ENCODE measurements around the gene RIPK3.
A peak's percentile ranks its signal among the peaks of the same experiment; 100 is the strongest.
"Not testable (repeated sequence)": the region's sequence is repeated elsewhere in the genome, so short reads cannot be mapped to it uniquely, and the experiment has no call there.

RIPK3 gene

DNA sequence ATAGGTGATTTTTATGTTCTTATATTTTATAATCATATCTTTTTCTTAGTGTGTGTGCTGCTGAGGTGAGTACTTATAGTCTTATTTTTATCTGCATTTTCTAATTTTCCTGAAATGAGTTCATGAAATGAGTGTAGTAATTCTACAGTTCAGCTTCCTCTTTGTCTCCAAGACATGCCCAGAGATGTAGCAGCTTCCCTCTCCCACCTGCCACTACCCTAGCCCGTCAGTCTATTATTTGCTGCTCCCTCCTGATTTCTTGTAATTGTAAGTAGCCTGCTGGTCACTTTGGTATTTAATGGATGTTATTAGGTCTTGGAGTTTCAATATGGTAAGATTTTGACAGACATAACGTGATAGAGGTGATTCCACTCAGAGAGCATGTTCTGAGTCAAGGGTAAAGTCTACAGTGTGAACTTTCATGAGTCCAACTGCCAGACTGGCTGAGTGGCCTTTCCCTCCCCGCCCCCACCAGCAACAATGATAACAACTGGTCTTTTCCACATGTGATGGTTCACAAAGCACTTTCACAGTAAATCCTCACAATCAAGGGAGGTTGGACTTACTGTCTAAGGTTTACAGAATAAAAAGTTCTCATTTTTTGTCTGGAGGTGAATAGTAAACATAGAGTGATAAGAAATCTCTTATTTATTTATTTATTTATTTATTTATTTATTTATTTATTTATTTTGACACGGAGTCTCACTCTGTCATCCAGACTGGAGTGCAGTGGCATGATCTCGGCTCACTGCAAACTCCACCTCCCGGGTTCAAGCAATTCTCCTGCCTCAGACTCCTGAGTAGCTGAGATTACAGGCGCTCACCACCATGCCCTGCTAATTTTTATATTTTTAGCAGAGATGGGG is 4.2 kb upstream of the RIPK3 start:
- no peak for DNase-seq

DNA sequence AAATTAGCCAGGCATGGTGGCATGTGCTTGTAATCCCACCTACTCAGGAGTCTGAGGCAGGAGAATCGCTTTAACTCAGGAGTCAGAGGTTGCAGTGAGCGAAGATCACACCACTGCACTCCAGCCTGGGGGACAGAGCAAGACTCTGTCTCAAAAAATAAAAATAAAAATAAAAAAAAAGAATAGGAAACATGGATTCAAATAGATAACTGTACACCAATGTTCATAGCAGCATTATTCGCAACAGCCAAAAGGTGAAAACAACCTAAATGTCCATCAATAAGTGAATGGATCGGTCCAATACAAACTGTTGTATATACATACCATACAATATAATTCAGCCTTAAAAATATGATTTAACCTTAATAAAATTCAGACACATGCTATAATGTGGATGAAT is 3.1 kb upstream of the RIPK3 start:
- no peak for DNase-seq

GRCh38 chr14:24340606-24341005 is 815 bp upstream of the RIPK3 start:
- no peak for DNase-seq

- no peak for DNase-seq
Measured at GRCh38 chr14:24338843-24339242, 948 bp downstream of the RIPK3 start.

DNA sequence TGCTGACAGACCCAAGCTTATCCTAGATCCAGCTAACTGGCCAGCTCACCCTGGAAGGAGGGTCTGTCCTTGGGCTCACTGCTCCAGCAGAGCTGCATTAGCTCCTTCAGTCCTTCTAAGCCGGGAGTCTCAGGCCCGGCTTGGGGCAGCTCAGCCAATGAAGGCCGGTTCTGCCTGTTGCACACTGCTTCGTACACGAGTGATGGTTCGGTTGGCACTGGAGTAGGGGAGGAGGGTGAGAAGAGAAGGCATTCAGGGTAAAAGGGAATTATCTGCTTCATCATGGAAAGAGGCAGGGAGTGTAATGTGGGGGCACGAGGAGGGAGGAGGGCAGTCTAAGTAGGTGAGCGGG is 2.0 kb downstream of the RIPK3 start:
- no peak for DNase-seq

- no peak for DNase-seq
Measured at GRCh38 chr14:24337144-24337823, 2.5 kb downstream of the RIPK3 start.

- DNase-seq = no peak
Measured at GRCh38 chr14:24335461-24336171, 4.2 kb downstream of the RIPK3 start.

DNA sequence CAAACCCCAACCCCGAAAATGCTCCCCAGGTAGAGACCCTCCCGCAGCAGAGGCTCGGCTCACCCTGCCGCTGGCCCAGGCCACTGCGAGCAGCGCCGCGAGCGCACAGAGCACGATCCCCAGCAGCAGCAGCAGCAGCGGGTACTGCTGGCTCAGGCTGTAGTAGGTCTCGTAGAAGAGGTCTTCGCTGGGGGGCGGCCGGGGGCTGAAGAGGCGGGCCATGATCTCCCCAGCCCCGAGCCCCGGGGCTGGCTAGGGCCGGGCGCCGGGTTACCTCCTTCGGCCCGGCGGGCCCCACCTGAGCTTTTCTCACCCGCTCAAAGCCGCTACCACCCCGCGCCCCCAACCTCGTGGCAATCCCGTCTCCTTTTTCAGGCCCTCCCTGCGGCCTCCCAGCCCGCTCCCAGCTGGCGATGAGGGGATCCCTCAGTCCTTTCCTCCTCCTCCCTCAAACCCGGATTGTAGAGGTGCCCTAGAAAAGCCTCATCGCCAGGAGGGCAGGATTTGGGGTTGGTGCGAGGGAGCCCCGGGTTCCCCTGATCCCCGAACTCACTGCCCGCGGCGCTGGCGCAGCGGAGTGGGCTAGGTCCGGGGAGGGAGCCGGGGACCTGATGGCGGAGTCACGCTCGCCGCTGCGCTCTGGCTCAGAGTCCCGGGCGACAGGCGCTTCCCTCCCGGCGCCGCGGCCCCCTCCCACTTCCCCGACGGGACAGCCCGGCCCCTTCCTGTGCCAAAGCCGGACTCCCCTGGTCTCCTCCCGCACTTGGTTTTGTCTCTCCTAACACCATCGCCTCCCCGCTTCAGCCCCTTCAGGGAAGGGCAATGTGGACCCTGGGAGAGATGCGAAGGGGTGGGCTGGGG is 5.1 kb downstream of the RIPK3 start, which contains the start of gene ADCY4:
ADCY4 (minus strand) TSS at position 641 of the 861 bp plus-strand sequence; CDS start at position 222, 419 bp downstream.
- no peak for DNase-seq

DNA sequence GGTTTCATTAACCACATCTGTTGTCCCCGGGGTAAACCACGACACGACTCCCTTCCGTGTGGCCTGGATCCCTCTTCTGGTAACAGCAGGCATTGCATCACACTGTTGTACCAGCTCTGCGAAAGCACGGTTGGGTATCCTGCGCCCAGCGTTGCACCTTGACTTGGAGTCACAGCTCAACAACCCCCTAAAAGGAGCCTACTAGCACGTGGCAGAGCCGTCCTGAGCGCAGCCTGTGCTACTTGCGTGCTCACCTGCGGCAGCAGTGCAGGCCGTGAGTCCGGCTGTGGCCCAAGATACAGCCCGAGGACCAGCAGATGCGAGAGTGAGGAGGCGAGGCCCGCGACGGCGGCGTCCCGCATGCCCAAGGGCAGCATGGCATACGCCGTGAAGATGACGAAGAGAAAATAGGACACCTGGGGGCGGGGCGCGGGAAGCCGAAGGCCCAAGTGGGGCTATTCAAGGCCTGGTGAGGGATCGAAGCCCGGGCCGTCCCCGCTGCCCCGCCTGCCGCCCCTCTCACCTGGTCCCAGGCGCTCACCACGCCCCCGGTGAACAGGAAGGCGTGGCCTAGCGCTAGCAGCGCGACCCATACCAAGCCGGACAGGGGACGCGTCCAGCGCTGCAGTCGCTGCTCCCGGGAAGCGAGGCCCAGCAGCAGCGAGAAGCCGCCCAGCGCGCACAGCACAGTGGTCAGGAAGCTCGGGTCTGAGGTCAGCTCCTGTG is 7.4 kb downstream of the RIPK3 start:
- peak; percentile 86 for DNase-seq

- DNase-seq = peak; percentile 32
Measured at GRCh38 chr14:24331731-24332267, 8.0 kb downstream of the RIPK3 start.

DNA sequence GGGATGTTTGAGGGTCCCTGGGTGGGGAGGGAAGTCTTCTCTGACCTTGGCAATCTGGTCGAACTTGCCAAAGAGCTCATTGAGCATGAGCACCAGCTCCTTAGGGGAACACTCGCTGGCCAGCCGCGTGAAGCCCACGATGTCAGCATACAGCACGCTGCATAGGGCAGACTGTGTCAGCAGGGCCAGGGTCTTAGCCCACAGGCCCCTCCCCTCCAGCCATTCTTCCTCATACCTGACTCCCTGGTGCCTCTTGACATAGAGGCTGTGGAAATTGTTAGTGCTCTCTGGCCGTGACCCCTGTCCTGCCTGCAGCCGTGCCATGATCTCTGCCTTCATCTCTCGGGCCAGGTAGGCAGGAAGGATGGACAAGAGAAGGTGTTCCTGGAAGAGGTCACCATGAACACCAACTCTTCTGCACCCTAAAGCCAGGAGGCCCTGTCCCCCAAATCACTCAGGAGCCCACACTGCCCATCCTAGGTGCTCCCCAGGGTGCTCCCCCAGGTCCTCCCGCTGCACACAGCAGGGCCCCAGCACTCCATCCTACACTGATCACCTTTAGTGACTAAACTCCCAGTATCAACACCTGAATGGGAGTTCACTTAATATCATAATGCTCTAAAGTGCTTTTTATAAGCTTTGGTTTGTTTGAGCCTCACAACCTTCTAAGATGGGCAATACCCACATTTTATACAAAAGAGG is 8.7 kb downstream of the RIPK3 start:
- no peak for DNase-seq

GRCh38 chr14:24329736-24330135 is 10.1 kb downstream of the RIPK3 start:
- DNase-seq = no peak

DNA sequence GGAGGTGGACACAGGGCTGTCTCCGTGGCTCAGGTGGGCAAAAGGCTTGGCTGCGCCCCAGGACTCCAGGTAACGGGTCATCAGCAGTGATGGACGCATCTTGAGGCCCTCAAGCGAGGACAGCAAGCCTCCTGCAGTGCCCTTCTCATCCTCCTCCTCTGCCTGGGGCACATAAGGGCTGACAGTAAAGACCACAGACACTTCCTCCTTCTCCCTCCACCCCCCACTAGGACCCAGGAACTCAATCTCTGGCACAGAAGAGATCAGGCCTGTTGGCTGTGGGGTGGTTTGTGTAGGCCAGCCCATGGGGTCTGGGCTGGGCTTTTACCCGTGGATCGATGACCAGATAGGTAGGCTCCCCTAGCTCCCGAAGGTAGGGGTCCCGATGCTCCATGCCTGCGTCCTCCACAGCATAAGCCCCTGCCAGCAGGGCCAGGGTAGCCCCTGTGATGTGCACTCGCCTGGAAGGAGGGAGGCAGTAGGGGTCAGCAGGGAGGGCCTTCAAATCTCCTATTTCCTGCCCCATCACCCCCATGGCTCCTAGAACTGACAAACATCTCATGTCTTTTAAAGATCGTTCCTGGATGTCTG is 10.6 kb downstream of the RIPK3 start:
- no peak for DNase-seq

- not testable (repeated sequence) for DNase-seq
Measured at GRCh38 chr14:24327914-24328313, 11.9 kb downstream of the RIPK3 start.

- no peak for DNase-seq
Measured at GRCh38 chr14:24327303-24327702, 12.5 kb downstream of the RIPK3 start.

- no peak for DNase-seq
Measured at GRCh38 chr14:24325963-24326362, 13.8 kb downstream of the RIPK3 start.

GRCh38 chr14:24325041-24325530 is 14.7 kb downstream of the RIPK3 start:
- DNase-seq = no peak

GRCh38 chr14:24324024-24324423 is 15.8 kb downstream of the RIPK3 start:
- DNase-seq = no peak

GRCh38 chr14:24323341-24323740 is 16.4 kb downstream of the RIPK3 start:
- DNase-seq = no peak

GRCh38 chr14:24322672-24323071 is 17.1 kb downstream of the RIPK3 start:
- DNase-seq = no peak

Measured in RPMI8226 (cell line).